Upper lobe of right lung (tissue), 1 donor: Measurements from ENCODE around the gene VSX1. TPM values are rescaled to one million over a fixed set of nuclear protein-coding genes. Genes with fewer than 3 reads are reported as not detected.

Source experiments
- ATAC-seq: fragments of 200-7000 bp; cut with Tn5 transposase; one replicate; pipeline ENCODE4 v1.9.1; 2020; ENCODE audit warnings: mild to moderate bottlenecking, moderate library complexity
- DNase-seq: peaks from one replicate; pipeline ENCODE4 v3.0.0-alpha.2; 2020
- H3K27ac ChIP-seq: fragments of 200-600 bp; one replicate; pipeline ENCODE4 v1.8.0; 2022
- H3K27me3 ChIP-seq: fragments of 200-600 bp; one replicate; pipeline ENCODE4 v1.8.0; 2022; ENCODE audit warnings: mild to moderate bottlenecking
- H3K36me3 ChIP-seq: fragments of 200-600 bp; one replicate; pipeline ENCODE4 v1.8.0; 2022
- H3K4me1 ChIP-seq: fragments of 200-600 bp; one replicate; pipeline ENCODE4 v1.8.0; 2022
- H3K4me3 ChIP-seq: fragments of 200-600 bp; one replicate; pipeline ENCODE4 v1.8.0; 2022; ENCODE audit warnings: mild to moderate bottlenecking
- H3K9me3 ChIP-seq: fragments of 200-600 bp; one replicate; pipeline ENCODE4 v1.8.0; 2022
- CTCF ChIP-seq: fragments of 200-600 bp; IDR thresholded peaks from one replicate; pipeline ENCODE4 v1.8.0; 2022; ENCODE audit warnings: antibody characterized with exemption
- intact Hi-C: fragments of 100-400 bp; cut with DNase I; formaldehyde crosslinking; loops from one replicate; pipeline ENCODE4 v1.11.0; 2022
- total RNA-seq: library from RNA; stranded (reverse); fragmentation: NEBNext Ultra II Directional; extraction: Animal tissue kit (Norgen Biotek cat#: 25700); gene quantifications from one replicate; pipeline ENCODE4 v1.2.1, GENCODE V29; 2021
- donor health status: DM: no; HTN: yes; CAD: no; lungs with severe emphysema.

The VSX1 gene
- total RNA-seq, 1 donor from 2014 or later, result not detected

DNA sequence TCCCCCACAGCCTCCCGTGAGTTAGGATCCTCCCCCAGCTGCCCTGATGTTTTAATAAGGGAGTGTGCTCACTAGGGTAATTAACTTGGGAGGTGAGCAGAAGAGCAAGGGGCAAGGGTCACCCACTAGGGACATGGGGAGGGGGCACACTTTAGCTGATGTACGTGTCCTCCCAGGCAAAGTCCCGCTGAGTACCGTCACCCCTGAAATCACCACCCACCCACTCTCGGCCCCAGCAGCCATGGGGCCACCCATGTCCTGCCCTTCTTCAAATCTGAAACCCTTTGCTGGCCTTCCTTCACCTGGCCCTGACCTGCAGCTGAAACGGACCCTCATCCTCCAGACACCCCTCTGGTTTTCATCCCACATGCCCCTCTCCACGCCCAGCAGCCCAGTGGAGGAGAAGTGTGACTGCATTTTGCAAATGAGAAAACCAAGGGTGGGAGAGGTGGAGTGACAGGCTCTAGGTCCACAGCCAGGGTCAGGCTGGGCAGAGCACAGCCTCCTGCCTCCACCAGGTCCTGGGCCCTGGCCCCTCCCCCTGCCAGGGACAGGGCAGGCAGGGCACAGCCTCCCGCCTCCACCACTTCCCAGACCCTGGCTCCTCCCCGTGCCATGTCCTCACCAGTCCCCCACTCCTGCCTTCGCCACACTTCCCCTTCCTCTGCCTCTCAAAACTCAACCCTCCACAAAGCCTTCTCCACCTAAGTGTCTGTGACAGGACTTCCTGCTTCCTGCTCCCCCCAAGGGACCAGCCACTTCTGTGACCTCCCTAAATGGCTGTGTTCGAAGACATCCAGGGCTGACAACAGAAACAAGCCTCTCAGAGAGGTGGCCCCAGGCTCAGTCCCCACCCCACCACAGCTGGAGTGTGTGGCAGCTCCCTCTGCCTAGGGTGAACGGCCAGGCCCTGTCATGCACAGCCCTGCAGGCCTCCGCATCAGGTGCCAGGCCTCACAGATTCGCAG lies 39.1 kb downstream of the VSX1 start:
- ATAC-seq, result peak; percentile 87
- H3K4me1 ChIP-seq, result peaks cover 61% of the 10 kb centered on the region

GRCh38 chr20:25041813-25042530 lies 40.0 kb downstream of the VSX1 start:
- Histone ChIP-seq H3K4me3 (no peak overlapping the region), H3K27me3 (no peaks in the 10 kb centered on the region), H3K36me3 (peaks cover 10% of the 10 kb centered on the region), H3K27ac (peak overlapping the region; percentile 59), H3K4me1 (peaks cover 63% of the 10 kb centered on the region), H3K9me3 (no peaks in the 10 kb centered on the region)
- peak; percentile 58 for DNase-seq
- no peak for ATAC-seq
- intact Hi-C loops, result no loop called here
- TF ChIP-seq CTCF, result no peak

More for the DNA sequence above, 39.1 kb downstream of the VSX1 start:
- no peaks in the 10 kb centered on the region for H3K9me3 ChIP-seq
- peak; percentile 91 for DNase-seq
- H3K27ac ChIP-seq, result peak overlapping the region; percentile 59
- no peak for TF ChIP-seq CTCF
- peaks cover 18% of the 10 kb centered on the region for H3K36me3 ChIP-seq
- intact Hi-C loops, result no loop called here
- H3K4me3 ChIP-seq, result no peak overlapping the region
- no peaks in the 10 kb centered on the region for H3K27me3 ChIP-seq

- Histone ChIP-seq H3K4me1 (peaks cover 78% of the 10 kb centered on the region), H3K4me3 (no peak overlapping the region), H3K36me3 (no peaks in the 10 kb centered on the region), H3K9me3 (no peaks in the 10 kb centered on the region), H3K27ac (peak overlapping the region; percentile 59), H3K27me3 (no peaks in the 10 kb centered on the region)
- DNase-seq, result peak; percentile 78
- no peak for TF ChIP-seq CTCF
- ATAC-seq, result peak; percentile 52
- intact Hi-C loops, result no loop called here
Observed at GRCh38 chr20:25040438-25040831, 41.5 kb downstream of the VSX1 start.

- intact Hi-C loops, result no loop called here
- ATAC-seq, result peak; percentile 77
- TF ChIP-seq CTCF, result no peak
- peak overlapping the region; percentile 59 for H3K27ac ChIP-seq
- peaks cover 81% of the 10 kb centered on the region for H3K4me1 ChIP-seq
- H3K4me3 ChIP-seq, result no peak overlapping the region
- no peaks in the 10 kb centered on the region for H3K9me3 ChIP-seq
- H3K36me3 ChIP-seq, result no peaks in the 10 kb centered on the region
- DNase-seq, result peak; percentile 89
- H3K27me3 ChIP-seq, result no peaks in the 10 kb centered on the region
Observed at GRCh38 chr20:25039697-25040437, 42.1 kb downstream of the VSX1 start.

DNA sequence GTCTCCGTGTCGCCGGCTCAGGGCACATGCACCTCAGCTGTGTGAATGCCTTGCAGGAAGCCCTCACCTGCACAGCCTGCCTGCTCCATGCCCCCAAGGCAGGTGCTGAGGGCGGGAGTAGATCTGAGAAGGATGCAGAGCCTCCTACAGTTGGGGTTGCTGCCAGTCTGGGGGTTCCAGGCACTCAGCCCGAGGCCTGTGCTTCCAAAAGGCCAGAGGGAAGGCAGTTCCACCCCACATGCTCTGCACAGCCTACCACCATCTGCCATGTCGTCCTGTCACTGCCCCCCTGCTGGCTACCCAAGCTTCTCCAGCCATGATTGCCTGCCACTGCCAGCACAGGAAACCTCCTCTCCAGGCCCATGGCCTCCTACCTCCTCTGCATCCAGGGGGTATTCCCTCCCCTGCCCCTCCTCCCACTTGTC lies 43.3 kb downstream of the VSX1 start:
- DNase-seq, result no peak
- Histone ChIP-seq H3K4me1 (peaks cover 89% of the 10 kb centered on the region), H3K27ac (peak overlapping the region; percentile 59), H3K36me3 (no peaks in the 10 kb centered on the region), H3K4me3 (no peak overlapping the region), H3K27me3 (no peaks in the 10 kb centered on the region), H3K9me3 (no peaks in the 10 kb centered on the region)
- no peak for ATAC-seq
- intact Hi-C loops, result no loop called here
- no peak for TF ChIP-seq CTCF
